OCI-LY1 (cell line): ENCODE data around the gene MAFG.

Source experiments
- H2AFZ ChIP-seq: fragments of 200-600 bp; sonication (generic), shearing (Covaris generic); 2 replicates; pipeline ENCODE4 v1.6.0; 2014; ENCODE audit warnings: antibody characterized with exemption, mild to moderate bottlenecking, low read length
- H3F3A ChIP-seq: fragments of 200-600 bp; sonication (generic), shearing (Covaris generic); 2 replicates; pipeline ENCODE4 v1.6.0; 2014; ENCODE audit warnings: mild to moderate bottlenecking, antibody characterized with exemption, low read length, moderate library complexity; ENCODE audit not compliant: insufficient read depth
- H3K27ac ChIP-seq: fragments of 200-600 bp; sonication (generic); 2 replicates; pipeline ENCODE4 v1.5.1; 2014; ENCODE audit warnings: low read length, mixed run types, mild to moderate bottlenecking, low read depth; ENCODE audit not compliant: poor library complexity, severe bottlenecking
- H3K27me3 ChIP-seq: fragments of 200-600 bp; sonication (generic); 2 replicates; pipeline ENCODE4 v1.6.0; 2014; ENCODE audit warnings: antibody characterized with exemption, mild to moderate bottlenecking, low read length, moderate library complexity; ENCODE audit not compliant: insufficient read depth
- H3K36me3 ChIP-seq: fragments of 200-600 bp; sonication (generic); 2 replicates; pipeline ENCODE4 v1.6.1; 2014; ENCODE audit warnings: mild to moderate bottlenecking, antibody characterized with exemption, low read length, moderate library complexity, mixed read lengths; ENCODE audit not compliant: insufficient read depth
- H3K4me1 ChIP-seq: fragments of 200-600 bp; sonication (generic); 2 replicates; pipeline ENCODE4 v1.5.1; 2014; ENCODE audit warnings: mild to moderate bottlenecking, low read length, moderate library complexity; ENCODE audit not compliant: insufficient read depth, severe bottlenecking
- H3K4me2 ChIP-seq: fragments of 200-600 bp; sonication (generic), shearing (Covaris generic); 2 replicates; pipeline ENCODE4 v1.6.1; 2014; ENCODE audit warnings: low read length
- H3K4me3 ChIP-seq: fragments of 200-600 bp; sonication (generic); 2 replicates; pipeline ENCODE4 v1.5.1; 2014; ENCODE audit warnings: low read length, low read depth, mild to moderate bottlenecking, mixed read lengths; ENCODE audit not compliant: poor library complexity, severe bottlenecking
- H3K79me2 ChIP-seq: fragments of 200-600 bp; shearing (Covaris generic); 2 replicates; pipeline ENCODE4 v1.6.1; 2016; ENCODE audit warnings: mixed run types, low read length, mixed read lengths; ENCODE audit not compliant: insufficient read depth
- H3K9ac ChIP-seq: fragments of 200-600 bp; sonication (generic), shearing (Covaris generic); 2 replicates; pipeline ENCODE4 v1.6.1; 2014; ENCODE audit warnings: mild to moderate bottlenecking, low read length, mixed read lengths
- H3K9me2 ChIP-seq: fragments of 200-600 bp; sonication (generic), shearing (Covaris generic); 2 replicates; pipeline ENCODE4 v1.6.1; 2014; ENCODE audit warnings: low read depth, mild to moderate bottlenecking, low read length, mixed read lengths
- H3K9me3 ChIP-seq: fragments of 200-600 bp; shearing (Covaris generic); 2 replicates; pipeline ENCODE4 v1.6.1; 2014; ENCODE audit warnings: low read length, mixed read lengths
- H4K20me1 ChIP-seq: fragments of 200-600 bp; sonication (generic), shearing (Covaris generic); 2 replicates; pipeline ENCODE4 v1.6.0; 2016; ENCODE audit warnings: mild to moderate bottlenecking, low read length; ENCODE audit not compliant: insufficient read depth
- EZH2 ChIP-seq: fragments of 200-600 bp; sonication (generic), shearing (Covaris generic); IDR thresholded peaks from 2 replicates; pipeline ENCODE4 v1.8.0; 2017; ENCODE audit warnings: borderline replicate concordance, mixed run types, mild to moderate bottlenecking, antibody characterized with exemption, low read length, moderate library complexity, mixed read lengths
- TF ChIP-seq, protein P1 (sequence below): fragments of 200-600 bp; sonication (generic), shearing (Covaris generic); IDR thresholded peaks from 2 replicates; pipeline ENCODE4 v1.5.1; 2017; ENCODE audit warnings: mild to moderate bottlenecking, antibody characterized with exemption, low read length, moderate library complexity, mixed read lengths

The MAFG gene

DNA sequence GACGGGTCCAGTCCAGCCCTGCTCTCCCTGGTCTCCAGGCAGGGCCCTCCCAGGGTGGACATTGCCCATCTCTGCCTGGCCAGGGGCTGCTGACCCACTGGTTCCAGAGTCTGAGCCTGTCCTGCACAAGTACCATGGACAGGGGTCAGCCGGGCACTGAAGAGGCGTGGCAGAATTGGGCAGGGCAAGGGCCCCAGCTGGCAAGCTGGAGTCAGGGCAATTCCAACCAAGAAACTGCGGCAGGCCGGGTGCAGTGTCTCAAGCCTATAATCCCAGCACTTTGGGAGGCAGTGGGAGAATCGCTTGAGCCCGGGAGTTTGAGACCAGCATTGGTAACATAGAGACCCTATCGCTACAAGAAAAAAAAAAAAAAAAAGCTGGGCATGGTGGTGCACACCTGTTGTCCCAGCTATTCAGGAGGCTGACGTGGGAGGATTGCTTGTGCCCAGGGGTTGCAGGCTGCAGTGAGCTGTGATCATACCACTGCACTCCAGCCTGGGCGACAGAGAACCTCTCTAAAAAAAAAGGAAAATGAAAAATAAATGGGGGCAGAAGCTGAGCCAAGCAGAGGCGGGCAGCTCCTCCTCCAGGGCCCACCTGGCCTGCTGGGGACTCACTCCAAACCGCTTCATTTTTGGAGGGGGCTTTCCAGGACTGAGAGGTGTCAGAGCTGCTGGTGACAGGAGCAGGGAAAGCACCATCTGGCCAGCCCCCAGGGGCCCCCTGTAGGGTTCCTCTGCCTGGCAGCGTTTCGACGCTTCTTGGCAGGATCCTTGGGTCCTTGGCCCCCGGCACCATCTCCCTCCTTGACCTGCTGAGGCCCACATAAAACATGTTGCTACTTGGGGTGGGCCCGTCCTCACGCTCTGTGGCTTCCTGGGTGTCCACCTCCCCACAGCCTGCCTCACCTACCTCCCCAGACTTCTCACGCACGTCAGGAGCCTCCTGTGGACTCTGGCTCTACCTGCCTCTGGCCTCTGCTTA, 2.9 kb upstream of the MAFG start:
- H3K36me3 ChIP-seq = no peaks in the 10 kb centered on the region
- no peaks in the 10 kb centered on the region; the same call in 1 of the 2 replicates for H3K27me3 ChIP-seq
- H3K9me3 ChIP-seq = no peaks in the 10 kb centered on the region
- no peak overlapping the region for H3K27ac ChIP-seq
- no peak overlapping the region for H3K9ac ChIP-seq
- H3K4me1 ChIP-seq = peaks cover 16% of the 10 kb centered on the region
- no peaks in the 10 kb centered on the region for H3K9me2 ChIP-seq
- no peaks in the 10 kb centered on the region for H4K20me1 ChIP-seq
- no peak overlapping the region for H3K4me2 ChIP-seq
- no peak overlapping the region for H3K4me3 ChIP-seq
- H3F3A ChIP-seq = no peaks in the 10 kb centered on the region
- no peak overlapping the region for H2AFZ ChIP-seq
- no peak for TF ChIP-seq EZH2
- TF ChIP-seq, protein P1, sequence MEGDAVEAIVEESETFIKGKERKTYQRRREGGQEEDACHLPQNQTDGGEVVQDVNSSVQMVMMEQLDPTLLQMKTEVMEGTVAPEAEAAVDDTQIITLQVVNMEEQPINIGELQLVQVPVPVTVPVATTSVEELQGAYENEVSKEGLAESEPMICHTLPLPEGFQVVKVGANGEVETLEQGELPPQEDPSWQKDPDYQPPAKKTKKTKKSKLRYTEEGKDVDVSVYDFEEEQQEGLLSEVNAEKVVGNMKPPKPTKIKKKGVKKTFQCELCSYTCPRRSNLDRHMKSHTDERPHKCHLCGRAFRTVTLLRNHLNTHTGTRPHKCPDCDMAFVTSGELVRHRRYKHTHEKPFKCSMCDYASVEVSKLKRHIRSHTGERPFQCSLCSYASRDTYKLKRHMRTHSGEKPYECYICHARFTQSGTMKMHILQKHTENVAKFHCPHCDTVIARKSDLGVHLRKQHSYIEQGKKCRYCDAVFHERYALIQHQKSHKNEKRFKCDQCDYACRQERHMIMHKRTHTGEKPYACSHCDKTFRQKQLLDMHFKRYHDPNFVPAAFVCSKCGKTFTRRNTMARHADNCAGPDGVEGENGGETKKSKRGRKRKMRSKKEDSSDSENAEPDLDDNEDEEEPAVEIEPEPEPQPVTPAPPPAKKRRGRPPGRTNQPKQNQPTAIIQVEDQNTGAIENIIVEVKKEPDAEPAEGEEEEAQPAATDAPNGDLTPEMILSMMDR = no peak
- peaks cover 11% of the 10 kb centered on the region; the same call in 1 of the 2 replicates for H3K79me2 ChIP-seq

DNA sequence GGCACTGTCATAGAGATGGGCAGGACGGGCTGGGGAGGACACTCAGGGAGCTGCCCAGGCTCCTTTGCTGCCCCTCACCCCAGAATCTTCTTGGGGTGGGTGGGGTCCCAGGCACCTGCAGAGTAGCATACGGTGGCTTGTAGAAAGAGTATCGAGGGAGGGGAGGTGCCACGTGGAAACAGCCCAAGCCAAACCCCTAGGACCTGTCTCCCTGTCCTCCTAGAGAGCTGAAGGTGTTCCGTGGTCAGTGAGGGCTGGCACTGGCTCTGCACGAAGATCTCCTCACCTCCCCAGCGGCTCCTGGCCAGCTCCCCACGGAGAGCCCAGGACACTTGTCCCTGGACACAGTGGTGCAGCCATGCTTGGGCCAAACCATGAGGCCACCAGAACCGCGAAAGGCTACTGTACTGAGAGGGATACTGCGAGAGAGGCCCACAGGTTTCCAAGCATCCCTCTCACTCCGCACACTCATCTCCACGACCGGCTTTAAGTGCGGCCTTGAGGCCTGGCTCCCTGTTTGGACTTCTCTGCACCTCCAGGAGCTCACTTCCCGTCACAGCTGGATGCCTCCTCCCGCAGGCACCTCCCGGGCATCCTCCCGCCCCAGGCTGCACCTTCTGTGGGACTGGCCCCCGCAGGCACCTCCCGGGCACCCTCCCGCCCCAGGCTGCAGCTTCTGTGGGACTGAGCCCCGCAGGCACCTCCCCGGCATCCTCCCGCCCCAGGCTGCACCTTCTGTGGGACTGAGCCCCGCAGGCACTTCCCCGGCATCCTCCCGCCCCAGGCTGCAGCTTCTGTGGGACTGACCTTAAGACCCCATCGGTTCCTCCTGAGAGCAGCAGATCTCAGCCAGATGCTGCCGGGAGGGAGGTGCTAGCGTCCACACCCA, 2.0 kb upstream of the MAFG start:
- no peak overlapping the region for H3K4me2 ChIP-seq

More for the DNA sequence above, 2.0 kb upstream of the MAFG start:
- Histone ChIP-seq H3K27me3 (no peaks in the 10 kb centered on the region; the same call in 1 of the 2 replicates), H3K79me2 (peaks cover 18% of the 10 kb centered on the region), H3K9ac (no peak overlapping the region), H3K9me2 (no peaks in the 10 kb centered on the region), H4K20me1 (no peaks in the 10 kb centered on the region), H3F3A (no peaks in the 10 kb centered on the region), H3K27ac (no peak overlapping the region), H3K4me1 (peaks cover 25% of the 10 kb centered on the region), H3K4me3 (no peak overlapping the region), H3K36me3 (no peaks in the 10 kb centered on the region), H2AFZ (no peak overlapping the region), H3K9me3 (no peaks in the 10 kb centered on the region)
- TF ChIP-seq EZH2 = no peak
- TF ChIP-seq, protein P1 = no peak
